Activated naive CD4-positive, alpha-beta T cell treated with anti-CD3 and anti-CD28 coated beads, Interleukin-2, amount 50 U/mL, for 24 hours (primary cell): ENCODE measurements around the gene LPGAT1.
A peak's percentile ranks its signal among the peaks of the same experiment; 100 is the strongest.
"Not testable (repeated sequence)": the region's sequence is repeated elsewhere in the genome, so short reads cannot be mapped to it uniquely, and the experiment has no call there.

Source experiments
- H3K27ac Mint-ChIP-seq: one replicate; pipeline ENCODE4 v1.8.0; 2021; ENCODE audit warnings: mild to moderate bottlenecking, mixed read lengths
- H3K27me3 Mint-ChIP-seq: one replicate; pipeline ENCODE4 v1.8.0; 2021; ENCODE audit warnings: mixed read lengths
- H3K36me3 Mint-ChIP-seq: one replicate; pipeline ENCODE4 v1.8.0; 2021; ENCODE audit warnings: mixed read lengths
- H3K4me1 Mint-ChIP-seq: one replicate; pipeline ENCODE4 v1.8.0; 2021; ENCODE audit warnings: mixed read lengths
- H3K4me3 Mint-ChIP-seq: one replicate; pipeline ENCODE4 v1.8.0; 2021; ENCODE audit warnings: mild to moderate bottlenecking, mixed read lengths
- H3K9me3 Mint-ChIP-seq: one replicate; pipeline ENCODE4 v1.8.0; 2021; ENCODE audit warnings: mixed read lengths

The LPGAT1 gene

DNA sequence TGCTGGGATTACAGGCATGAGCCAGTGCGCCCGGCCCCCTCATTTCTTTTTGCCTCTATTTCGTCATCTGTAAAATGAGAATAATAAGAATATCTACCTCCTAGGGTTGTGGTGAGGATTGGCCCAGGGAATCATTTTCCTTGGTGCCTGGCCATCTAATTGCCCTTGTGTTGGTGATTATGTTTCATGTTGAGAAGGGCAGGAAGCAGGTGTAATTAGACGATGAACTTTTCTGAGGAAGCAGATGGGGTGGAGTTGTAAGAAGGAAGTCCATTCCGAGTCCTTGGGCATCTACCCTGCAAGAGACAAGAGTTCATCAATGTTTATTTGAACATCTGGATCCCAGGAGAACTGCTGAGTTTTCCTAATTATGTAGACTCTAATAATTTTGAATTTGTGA lies 116.4 kb downstream of the LPGAT1 start:
- Mint-ChIP-seq H3K4me1 (no peaks in the 10 kb centered on the region), H3K27ac (no peak overlapping the region), H3K9me3 (no peaks in the 10 kb centered on the region), H3K27me3 (no peaks in the 10 kb centered on the region), H3K36me3 (no peaks in the 10 kb centered on the region), H3K4me3 (no peak overlapping the region)

DNA sequence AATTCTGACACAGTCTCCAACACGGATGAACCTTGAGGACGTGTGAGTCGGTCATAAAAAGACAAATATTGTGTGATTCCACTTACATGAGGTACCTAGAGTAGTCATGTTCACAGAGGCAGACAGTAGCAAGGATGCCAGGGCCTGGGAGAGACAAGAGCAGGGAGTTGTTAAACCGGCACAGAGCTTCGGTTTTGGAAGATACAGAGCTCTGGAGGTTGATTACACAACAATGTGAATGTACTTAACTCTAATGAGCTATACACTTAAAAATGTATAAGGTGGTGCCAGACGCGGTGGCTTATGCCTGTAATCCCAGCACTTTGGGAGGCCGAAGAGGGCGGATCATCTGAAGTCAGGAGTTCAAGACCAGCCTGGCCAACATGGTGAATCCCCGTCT lies 117.3 kb downstream of the LPGAT1 start:
- no peaks in the 10 kb centered on the region for H3K36me3 Mint-ChIP-seq
- no peaks in the 10 kb centered on the region for H3K9me3 Mint-ChIP-seq
- no peak overlapping the region for H3K27ac Mint-ChIP-seq
- H3K4me3 Mint-ChIP-seq, result no peak overlapping the region
- H3K4me1 Mint-ChIP-seq, result no peaks in the 10 kb centered on the region
- no peaks in the 10 kb centered on the region for H3K27me3 Mint-ChIP-seq

DNA sequence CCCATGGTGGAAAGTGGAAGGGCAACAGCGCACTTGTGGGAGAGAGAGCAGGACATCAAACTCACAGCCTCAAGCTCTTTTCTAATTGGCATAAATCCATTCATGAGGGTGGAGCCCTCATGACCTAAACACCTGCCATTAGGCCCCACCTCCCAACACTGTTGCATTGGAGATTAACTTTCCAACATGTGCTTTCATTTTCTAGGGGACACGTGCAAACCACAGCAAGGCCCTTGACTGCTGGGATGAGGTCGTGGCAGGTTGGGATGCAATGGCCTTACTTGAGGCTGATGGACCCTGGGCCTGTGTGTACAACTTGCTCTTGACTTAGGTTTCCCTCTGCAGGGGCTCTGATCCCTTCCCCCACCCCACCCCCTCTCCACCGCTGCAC lies 119.3 kb downstream of the LPGAT1 start:
- Mint-ChIP-seq H3K4me3 (no peak overlapping the region), H3K9me3 (no peaks in the 10 kb centered on the region), H3K36me3 (no peaks in the 10 kb centered on the region), H3K4me1 (no peaks in the 10 kb centered on the region), H3K27ac (no peak overlapping the region), H3K27me3 (no peaks in the 10 kb centered on the region)

DNA sequence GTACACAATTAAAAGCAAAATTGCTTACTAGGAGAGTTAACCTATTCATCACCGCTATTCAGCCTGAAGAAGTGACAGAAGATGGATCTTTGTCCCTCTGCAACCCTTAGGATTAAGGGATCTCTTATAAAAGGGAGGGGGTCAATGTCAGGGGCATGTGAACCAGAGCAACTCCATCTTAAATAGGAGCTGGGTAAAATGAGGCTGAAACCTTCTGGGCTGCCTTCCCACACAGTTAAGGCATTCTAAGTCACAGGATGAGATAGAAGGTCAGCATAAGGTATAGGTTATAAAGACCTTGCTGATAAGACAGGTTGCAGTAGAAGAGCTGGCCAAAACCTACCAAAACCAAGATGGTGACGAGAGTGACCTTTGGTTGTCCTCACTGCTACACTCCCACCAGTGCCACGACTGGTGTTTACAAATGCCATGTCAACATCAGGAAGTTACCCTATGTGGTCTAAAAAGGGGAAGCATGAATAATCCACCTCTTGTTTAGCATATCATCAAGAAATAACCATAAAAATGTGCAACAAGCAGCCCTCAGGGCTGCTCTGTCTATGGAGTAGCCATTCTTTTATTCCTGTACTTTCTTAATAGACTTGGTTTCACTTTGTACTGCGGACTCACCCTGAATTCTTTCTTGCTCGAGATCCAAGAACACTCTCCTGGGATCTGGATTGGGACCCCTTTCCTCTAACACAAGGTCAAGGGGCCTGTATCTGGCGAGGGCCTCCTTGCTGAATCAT lies 119.8 kb downstream of the LPGAT1 start:
- Mint-ChIP-seq H3K9me3 (no peaks in the 10 kb centered on the region), H3K27me3 (no peaks in the 10 kb centered on the region), H3K4me3 (no peak overlapping the region), H3K4me1 (no peaks in the 10 kb centered on the region), H3K27ac (no peak overlapping the region), H3K36me3 (no peaks in the 10 kb centered on the region)

DNA sequence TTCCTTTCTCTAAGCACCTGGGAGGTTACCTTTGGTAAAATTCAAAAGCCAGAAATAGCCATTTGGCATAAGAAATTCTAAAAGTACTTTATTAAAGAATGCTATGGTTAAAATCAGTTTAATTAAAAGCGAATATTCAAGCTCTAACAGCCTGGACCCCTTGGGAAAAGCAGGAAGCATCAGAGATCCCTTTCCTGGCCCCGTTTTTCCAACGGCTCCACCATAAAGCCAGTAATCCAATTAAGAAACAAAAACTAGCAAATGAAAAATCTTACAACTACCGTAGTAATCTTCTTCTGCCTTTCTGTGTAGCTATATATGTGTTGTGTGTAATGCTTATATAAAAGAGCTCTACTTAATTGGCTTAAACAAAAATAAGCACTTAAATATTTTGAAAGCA lies 121.6 kb downstream of the LPGAT1 start:
- no peaks in the 10 kb centered on the region for H3K4me1 Mint-ChIP-seq
- no peaks in the 10 kb centered on the region for H3K9me3 Mint-ChIP-seq
- no peaks in the 10 kb centered on the region for H3K27me3 Mint-ChIP-seq
- H3K4me3 Mint-ChIP-seq, result no peak overlapping the region
- no peaks in the 10 kb centered on the region for H3K36me3 Mint-ChIP-seq
- H3K27ac Mint-ChIP-seq, result no peak overlapping the region

DNA sequence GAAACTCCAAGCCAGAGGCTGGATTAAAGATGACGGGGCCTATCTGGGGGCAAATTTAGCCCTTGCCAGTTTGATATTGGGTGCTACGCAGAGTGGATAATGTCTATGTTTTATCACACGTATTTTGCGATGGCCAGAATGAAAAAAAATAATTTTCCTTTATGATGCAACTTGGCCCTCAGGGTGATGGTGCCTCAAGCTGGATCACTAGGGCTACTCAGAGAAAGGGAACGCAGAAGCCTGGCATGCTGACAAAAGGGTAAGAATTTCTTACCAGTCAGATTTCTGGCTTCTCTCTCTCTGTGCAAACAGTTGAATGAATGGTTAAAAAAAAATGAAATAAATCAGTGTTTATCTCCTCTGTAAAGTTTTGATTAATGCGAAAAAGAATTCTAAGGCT lies 122.6 kb downstream of the LPGAT1 start:
- H3K27me3 Mint-ChIP-seq, result no peaks in the 10 kb centered on the region
- H3K4me1 Mint-ChIP-seq, result no peaks in the 10 kb centered on the region
- no peaks in the 10 kb centered on the region for H3K36me3 Mint-ChIP-seq

DNA sequence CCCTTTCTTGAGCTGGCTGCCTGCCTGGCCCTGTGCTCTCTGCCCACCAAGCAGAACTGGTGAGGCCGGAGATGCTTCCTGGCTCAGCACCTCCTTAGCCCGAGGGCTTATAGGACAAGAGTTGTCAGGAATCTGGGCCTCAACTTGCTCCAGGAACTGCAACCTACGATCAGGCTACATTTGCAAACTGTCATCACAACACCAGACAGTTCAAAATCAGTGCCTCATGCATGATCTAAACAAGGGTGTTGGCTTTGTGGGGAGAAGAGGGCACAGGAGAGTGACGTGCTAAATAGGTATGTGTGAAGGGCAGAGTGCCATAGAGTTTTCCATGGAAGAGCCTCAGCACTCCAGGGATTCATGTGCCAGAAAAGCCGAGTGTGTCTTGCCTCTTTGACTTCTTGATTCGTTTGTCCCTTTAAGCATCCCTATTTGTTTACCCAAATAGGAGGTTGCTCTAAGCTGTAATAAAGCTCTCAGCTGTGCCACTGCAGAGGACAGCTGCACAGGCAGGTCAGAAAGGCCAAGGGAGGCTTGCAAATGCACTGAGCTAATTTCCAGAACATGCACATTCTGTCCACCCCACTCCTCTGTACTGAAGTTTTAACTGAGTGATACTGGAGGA lies 125.0 kb downstream of the LPGAT1 start:
- no peaks in the 10 kb centered on the region for H3K9me3 Mint-ChIP-seq
- no peaks in the 10 kb centered on the region for H3K27me3 Mint-ChIP-seq

More for the DNA sequence above, 122.6 kb downstream of the LPGAT1 start:
- Mint-ChIP-seq H3K9me3 (no peaks in the 10 kb centered on the region), H3K4me3 (no peak overlapping the region), H3K27ac (peak overlapping the region; percentile 73)

DNA sequence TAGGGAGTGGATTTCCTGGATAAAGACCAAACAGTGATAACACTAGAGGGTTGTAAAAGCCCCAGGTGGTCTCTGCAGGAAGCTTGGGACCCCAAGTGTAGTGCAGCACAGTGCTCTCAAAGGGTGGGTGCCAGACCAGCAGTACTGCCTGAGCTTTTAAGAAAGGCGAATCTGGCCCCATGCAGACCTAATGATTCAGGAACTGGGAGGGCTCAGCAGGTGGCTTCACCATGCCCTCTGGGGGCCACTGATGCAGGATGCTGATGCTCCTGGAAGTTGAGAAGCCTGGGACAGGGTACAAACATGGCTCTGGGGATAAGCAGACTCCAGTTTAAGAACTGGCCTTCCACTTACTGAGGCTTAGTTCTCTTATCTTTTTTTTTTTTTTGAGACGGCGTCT lies 126.0 kb downstream of the LPGAT1 start:
- Mint-ChIP-seq H3K27ac (no peak overlapping the region), H3K4me1 (peaks cover 2% of the 10 kb centered on the region), H3K4me3 (no peak overlapping the region), H3K36me3 (no peaks in the 10 kb centered on the region), H3K27me3 (no peaks in the 10 kb centered on the region), H3K9me3 (no peaks in the 10 kb centered on the region)

More for the DNA sequence above, 125.0 kb downstream of the LPGAT1 start:
- Mint-ChIP-seq H3K4me3 (no peak overlapping the region), H3K36me3 (no peaks in the 10 kb centered on the region), H3K27ac (no peak overlapping the region), H3K4me1 (no peaks in the 10 kb centered on the region)

DNA sequence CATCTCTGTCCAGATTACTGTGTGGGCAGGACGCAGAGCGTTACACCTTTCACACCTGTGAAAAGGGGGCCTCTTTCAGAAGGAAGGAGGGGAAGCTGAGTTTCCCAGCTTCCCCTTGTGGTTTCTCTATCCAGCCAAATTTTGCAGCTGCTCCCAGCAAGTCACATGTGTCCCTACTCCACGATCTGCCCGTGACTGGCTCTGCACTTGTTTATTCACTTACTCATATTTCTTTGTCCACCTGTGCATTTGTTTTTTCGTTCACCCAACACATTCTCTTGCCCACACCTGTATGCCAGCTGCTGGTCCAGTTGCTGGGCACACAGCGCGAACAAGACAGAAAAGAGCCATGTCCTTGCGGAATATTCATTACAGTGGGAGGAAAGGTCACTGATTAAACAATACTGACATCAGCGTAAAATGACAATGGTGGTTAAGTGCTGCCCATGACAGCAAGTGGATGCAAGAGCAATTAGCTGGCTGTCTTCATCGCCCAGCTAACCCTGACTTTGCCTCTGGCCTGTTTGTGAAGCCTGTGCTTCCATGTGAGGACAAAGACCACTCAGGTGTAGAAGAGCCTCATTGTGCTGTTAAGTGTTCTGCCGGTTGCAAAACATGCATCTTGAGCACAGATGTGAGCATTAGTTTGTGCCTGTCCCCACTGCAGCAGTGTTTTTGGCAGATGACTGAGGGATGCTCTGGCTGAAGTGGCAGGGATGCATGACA lies 126.6 kb downstream of the LPGAT1 start:
- no peaks in the 10 kb centered on the region for H3K27me3 Mint-ChIP-seq
- no peak overlapping the region for H3K4me3 Mint-ChIP-seq
- H3K36me3 Mint-ChIP-seq, result no peaks in the 10 kb centered on the region
- H3K9me3 Mint-ChIP-seq, result no peaks in the 10 kb centered on the region
- no peak overlapping the region for H3K27ac Mint-ChIP-seq
- H3K4me1 Mint-ChIP-seq, result peaks cover 5% of the 10 kb centered on the region

DNA sequence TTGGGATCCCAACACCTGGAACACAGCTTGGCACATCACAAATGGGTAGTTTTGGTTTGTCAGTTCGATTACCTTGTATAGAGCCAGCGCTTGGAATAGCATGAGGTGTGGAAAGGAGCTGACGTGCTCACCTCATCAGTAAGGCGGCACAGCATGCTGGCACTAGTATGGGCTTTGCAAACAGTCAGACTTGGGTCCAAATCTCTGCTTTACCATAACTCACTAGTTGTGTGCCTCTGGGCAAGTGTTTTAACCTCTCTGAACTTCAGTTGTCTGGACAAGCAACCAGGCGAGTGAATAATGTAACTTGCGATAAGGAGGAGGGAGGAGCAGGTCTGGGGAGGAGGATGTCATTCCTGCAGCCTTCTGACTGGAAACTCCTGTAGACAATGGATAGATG lies 128.8 kb downstream of the LPGAT1 start:
- no peaks in the 10 kb centered on the region for H3K36me3 Mint-ChIP-seq
- no peaks in the 10 kb centered on the region for H3K9me3 Mint-ChIP-seq
- no peaks in the 10 kb centered on the region for H3K27me3 Mint-ChIP-seq
- no peak overlapping the region for H3K4me3 Mint-ChIP-seq
- H3K4me1 Mint-ChIP-seq, result peaks cover 11% of the 10 kb centered on the region
- no peak overlapping the region for H3K27ac Mint-ChIP-seq

DNA sequence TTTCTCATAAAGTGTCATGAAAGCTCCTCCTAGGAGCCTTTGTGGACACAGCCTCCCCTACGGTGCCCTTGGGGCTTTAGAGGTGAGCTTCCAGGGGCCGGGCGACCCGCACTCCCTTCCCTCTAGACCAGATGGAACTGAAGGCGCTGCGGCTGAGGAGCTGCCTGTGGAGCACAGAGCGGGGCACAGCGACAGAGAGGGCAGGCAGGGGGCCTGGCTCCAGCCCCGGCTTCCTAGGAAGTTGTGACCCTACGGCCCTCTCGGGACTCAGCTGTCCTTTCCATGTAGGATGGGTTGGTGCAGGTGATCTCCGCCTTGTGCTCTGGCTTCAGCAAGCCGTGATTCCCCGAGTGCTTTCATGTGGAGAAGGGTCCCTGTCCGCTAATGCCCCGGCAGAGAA lies 131.5 kb downstream of the LPGAT1 start:
- H3K4me3 Mint-ChIP-seq, result no peak overlapping the region

DNA sequence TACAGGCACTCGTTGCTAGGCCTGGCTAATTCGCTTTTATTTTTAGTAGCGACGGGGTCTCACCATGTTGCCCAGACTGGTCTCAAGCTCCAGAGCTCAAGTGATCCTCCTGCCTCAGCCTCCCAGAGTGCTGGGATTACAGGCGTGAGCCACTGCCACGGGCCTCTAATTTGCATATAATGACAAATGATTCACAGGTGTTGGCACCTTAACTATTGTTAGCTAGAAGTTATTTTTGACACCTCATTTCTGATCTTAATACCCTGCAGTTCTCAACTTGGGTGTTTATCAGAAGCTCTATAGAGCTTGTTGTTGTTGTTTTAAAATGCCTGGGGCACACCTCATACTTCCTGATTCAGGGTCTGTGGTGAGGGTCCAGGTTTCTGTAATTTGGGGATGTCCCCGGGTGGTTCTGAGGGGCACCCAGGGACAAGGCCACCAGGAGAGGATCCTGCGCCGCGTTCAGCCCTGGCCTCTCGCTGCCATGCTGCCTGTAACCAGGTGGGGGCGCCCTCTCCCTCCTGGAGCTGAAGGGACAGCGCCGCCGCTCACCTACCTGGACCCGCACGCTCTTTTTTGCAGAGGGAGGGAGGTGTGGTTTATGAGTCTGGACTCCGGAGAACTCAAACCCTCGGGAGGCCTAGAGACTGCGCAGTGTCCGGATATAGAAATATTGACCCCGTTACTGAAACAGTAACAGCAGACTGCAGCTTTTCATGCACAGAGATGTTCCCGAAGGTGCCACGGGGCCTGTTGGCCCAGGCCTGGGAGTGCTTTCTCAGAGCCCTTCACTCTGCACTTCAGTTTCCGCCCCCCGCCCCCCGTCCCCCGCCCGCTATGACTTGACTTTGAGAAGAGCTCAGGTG lies 132.2 kb downstream of the LPGAT1 start:
- Mint-ChIP-seq H3K4me3 (no peak overlapping the region), H3K4me1 (peaks cover 11% of the 10 kb centered on the region), H3K36me3 (no peaks in the 10 kb centered on the region)

More for the DNA sequence above, 131.5 kb downstream of the LPGAT1 start:
- H3K4me1 Mint-ChIP-seq, result peaks cover 11% of the 10 kb centered on the region
- H3K36me3 Mint-ChIP-seq, result no peaks in the 10 kb centered on the region
- H3K9me3 Mint-ChIP-seq, result no peaks in the 10 kb centered on the region
- no peaks in the 10 kb centered on the region for H3K27me3 Mint-ChIP-seq
- no peak overlapping the region for H3K27ac Mint-ChIP-seq

DNA sequence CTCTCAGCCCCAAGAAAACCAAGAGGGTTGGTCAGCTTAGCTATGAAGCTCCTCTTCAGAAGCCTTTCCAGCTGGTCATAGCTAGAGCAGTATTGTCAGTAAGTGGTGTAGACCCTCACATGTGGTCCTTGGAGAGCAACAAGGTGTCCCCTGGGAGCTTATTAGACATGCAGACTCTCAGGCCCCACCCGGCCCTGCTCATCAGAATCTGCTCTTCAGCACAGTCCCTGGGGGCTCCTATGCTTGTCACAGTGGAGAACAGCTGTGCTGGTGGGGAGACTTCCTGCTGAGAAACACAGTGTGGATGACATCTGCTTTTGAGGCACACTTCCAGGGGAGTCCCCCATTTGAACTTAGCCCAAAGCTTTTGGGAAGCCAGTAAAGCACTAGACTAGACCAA lies 133.2 kb downstream of the LPGAT1 start:
- H3K27me3 Mint-ChIP-seq, result no peaks in the 10 kb centered on the region
- H3K4me1 Mint-ChIP-seq, result peaks cover 11% of the 10 kb centered on the region
- no peak overlapping the region for H3K27ac Mint-ChIP-seq

More for the DNA sequence above, 132.2 kb downstream of the LPGAT1 start:
- H3K27ac Mint-ChIP-seq, result no peak overlapping the region
- H3K27me3 Mint-ChIP-seq, result no peaks in the 10 kb centered on the region
- no peaks in the 10 kb centered on the region for H3K9me3 Mint-ChIP-seq

DNA sequence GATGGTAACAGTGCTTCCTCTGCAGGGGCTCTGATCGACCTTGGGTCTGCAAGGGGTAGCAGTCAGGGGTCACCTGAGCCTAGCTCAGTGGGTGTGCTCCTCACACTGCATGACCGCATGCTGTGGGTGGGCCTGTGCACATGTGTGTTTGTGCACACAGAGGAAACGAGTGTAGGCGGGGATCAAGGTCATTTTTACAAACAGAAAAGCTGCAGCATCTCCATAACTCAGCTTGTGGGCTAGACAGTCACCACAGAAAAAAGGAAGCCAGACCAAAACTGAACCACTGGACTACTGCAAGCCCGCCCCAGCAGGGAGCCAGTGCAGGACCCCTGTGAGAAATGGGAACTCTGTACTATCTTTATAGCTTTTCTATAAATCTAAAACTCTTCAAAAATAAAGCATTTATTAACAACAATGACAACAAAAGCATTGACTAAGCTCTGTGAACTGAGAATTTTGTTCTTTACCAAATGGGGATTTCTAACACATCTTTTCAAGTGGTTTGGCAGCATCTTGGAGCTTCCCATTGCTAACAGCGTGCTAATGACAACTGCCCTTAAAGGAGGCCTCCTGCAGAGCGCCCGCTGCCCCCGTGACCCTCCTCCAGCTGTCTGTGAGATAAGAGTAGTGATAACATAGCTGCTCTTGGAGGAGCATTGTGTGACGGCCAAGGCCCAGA lies 135.3 kb downstream of the LPGAT1 start:
- Mint-ChIP-seq H3K4me1 (peaks cover 11% of the 10 kb centered on the region), H3K36me3 (no peaks in the 10 kb centered on the region), H3K27me3 (no peaks in the 10 kb centered on the region), H3K27ac (no peak overlapping the region), H3K9me3 (no peaks in the 10 kb centered on the region), H3K4me3 (no peak overlapping the region)

More for the DNA sequence above, 133.2 kb downstream of the LPGAT1 start:
- no peaks in the 10 kb centered on the region for H3K9me3 Mint-ChIP-seq
- H3K36me3 Mint-ChIP-seq, result no peaks in the 10 kb centered on the region
- no peak overlapping the region for H3K4me3 Mint-ChIP-seq

DNA sequence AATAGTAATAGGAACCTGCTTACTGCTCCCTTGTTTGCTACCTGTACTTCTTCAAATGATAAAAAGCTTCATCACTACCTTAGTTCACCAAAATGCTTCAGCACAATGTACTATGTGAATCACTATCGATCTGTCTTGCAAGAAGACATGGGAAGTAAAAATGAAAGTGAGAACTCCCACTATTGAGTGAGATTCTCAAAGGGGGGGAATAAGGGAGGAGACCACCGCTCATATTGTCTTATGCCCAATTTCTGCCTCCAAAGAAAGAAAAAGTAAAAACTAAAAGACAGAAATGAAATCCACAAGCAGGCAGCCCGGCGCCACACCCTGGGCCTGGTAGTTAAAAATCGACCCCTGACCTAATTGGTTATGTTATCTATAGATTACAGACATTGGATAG lies 136.7 kb downstream of the LPGAT1 start:
- H3K27me3 Mint-ChIP-seq, H3K4me1 Mint-ChIP-seq, H3K36me3 Mint-ChIP-seq, H3K4me3 Mint-ChIP-seq, H3K27ac Mint-ChIP-seq, H3K9me3 Mint-ChIP-seq: not testable (repeated sequence)
